Endothelial cell of hepatic sinusoid (primary cell): Measurements from ENCODE around the gene ACP7.

Experiments
- in situ Hi-C: cut with HindIII; loops from 2 replicates; pipeline ENCODE4 v1.10.0; 2017; ENCODE audit warnings: low sequenced_read_pairs

Gene ACP7, protein sequence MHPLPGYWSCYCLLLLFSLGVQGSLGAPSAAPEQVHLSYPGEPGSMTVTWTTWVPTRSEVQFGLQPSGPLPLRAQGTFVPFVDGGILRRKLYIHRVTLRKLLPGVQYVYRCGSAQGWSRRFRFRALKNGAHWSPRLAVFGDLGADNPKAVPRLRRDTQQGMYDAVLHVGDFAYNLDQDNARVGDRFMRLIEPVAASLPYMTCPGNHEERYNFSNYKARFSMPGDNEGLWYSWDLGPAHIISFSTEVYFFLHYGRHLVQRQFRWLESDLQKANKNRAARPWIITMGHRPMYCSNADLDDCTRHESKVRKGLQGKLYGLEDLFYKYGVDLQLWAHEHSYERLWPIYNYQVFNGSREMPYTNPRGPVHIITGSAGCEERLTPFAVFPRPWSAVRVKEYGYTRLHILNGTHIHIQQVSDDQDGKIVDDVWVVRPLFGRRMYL

DNA sequence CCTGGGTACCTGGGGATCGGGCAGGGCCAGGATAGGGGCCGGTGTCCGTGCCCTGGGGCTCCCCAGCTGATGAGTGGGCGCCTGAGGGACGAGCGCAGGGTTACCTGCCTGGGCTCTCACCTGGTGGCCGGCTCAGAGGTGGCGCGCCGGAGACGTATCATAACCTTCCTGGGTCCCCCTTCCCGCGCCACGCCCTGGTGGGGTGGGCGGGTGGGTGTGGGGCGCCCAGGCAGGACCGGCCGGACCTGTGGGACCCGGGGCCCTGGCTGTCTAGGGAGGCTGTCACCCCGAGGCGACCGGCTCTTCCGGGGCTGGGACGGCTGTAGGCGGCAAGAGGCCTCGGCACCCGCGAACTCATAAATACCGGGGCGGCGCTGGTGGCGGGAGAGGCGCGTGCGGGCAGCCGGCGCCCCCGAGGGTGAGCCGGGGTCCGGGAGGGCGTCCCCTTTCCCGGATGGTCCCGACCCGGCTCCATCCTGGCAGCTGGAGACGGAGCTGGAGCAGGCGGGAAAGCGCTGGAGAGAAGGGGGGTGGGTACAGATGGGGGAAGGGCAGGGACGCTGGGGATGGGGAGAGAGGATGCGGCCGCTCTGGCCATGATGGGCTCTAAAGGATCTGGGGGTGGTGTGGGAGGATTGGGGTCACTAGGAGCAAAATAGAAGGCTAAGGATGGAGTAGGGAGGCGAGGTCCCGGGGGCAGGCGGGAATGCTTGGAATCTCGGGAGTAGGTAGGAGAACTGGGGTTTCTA, at the start of gene ACP7:
TSS of gene ACP7 (plus strand) at position 386 of the 749 bp plus-strand sequence. CDS start 902 bp downstream, outside the sequence.
- in situ Hi-C loops: no loop called here

DNA sequence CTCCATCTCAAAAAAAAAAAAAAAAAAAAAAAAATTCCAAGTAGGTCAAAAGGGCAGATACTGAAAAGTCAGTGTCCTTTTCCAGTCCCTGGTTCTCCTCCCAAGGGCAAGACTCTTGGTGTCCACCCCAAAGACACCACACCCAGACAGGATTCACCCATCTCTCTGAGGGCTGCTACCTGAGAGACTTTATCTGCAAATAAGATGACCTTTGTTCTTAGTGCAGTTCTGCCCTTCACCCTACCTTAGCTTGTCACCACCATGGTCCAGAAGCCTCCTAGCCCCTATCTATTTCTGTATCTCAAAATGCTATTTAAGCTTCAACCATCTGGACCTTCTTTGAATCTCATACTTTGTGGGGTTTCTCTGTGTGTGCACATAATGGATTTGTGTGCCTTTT, 47.6 kb upstream of the ACP7 start:
- in situ Hi-C loops: no loop called here

DNA sequence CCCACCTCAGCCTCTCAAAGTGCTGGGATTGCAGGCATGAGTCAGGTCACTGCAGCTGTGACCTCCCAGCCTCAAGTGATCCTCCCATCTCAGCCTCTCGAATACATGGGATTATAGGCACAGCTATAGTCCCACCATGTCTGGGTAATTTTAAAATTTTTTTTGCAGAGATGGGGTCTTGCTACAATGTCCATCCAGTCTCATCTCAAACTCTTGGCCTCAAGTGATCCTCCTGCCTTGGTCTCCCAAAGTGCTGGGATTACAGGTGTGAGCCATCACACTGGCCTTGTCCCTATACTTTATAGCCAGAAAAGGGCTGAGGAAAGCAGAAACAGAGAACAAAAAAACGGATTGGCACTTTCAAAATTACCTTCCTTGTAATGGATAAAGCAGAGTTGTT, 47.0 kb upstream of the ACP7 start:
- in situ Hi-C loops: no loop called here

DNA sequence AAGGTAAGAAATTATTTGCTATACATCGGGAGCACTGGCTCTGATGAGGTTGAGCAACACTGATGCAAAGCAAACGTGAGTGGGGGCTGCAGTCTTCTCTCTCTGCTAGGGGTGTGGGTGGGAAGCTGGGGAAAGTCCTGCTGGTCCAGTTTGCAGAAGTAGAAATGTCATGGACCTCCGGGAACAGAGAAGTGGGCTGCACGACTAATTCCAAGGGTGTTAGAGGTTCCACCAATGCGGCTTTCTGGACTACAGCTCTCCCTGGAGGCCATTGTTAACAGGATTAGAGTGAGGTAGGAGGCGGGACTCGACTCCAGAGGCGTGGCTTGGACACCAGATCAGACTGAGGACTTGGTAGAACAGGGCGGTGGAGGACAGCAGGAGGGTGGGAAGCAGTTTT, 46.1 kb upstream of the ACP7 start:
- in situ Hi-C loops: no loop called here

- in situ Hi-C loops: no loop called here
Measured at GRCh38 chr19:39045506-39045905, 38.7 kb upstream of the ACP7 start.

GRCh38 chr19:39046037-39046821, 37.9 kb upstream of the ACP7 start:
- in situ Hi-C loops: no loop called here

DNA sequence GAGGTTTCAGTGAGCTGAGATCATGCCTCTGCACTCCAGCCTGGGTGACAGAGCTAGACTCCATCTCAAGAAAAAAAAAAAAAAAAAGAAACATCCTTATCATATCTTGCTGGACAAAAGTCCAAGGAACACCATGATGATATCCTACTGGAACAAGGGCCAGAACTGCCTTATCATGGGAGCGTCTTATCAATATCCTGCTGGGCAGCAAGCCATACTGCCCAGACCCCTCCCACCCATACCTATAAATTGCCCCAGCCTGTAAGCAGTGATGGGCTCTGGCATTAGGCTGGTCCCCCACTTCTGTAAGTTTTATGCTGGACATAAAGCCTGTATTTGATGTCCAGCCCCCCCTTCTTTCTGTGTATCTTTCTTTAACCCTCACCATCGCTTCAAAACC, 37.1 kb upstream of the ACP7 start:
- in situ Hi-C loops: no loop called here

- in situ Hi-C loops: no loop called here
Measured at GRCh38 chr19:39052243-39052746, 31.9 kb upstream of the ACP7 start.

DNA sequence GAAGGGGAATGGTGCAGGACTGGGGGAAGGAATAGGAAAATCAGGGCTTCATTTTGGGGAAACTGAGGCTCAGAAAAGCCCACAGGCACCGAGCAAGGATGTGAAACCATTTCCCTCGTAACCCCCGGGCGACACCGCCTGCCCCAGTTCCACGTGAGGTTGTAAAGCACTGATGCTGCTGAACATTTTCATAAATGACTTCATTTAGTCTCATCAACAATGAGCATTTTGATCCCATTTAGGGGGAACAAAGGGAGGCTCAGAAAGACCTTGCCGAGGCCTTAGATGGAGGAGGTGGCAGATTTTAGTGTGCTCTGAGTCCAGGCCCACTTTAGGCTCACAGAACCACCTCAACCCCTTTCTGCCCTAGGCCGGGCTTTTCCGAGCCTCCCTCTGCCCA, 31.3 kb upstream of the ACP7 start:
- in situ Hi-C loops: no loop called here

- in situ Hi-C loops: no loop called here
Measured at GRCh38 chr19:39053276-39054090, 30.7 kb upstream of the ACP7 start.

- in situ Hi-C loops: no loop called here
Measured at GRCh38 chr19:39054091-39054470, 30.1 kb upstream of the ACP7 start.

GRCh38 chr19:39057615-39058014, 26.6 kb upstream of the ACP7 start:
- in situ Hi-C loops: no loop called here

GRCh38 chr19:39059302-39059701, 24.9 kb upstream of the ACP7 start:
- in situ Hi-C loops: no loop called here

GRCh38 chr19:39060171-39060570, 24.0 kb upstream of the ACP7 start:
- in situ Hi-C loops: loop anchor here (10.0 kb wide), 1 partner anchor 55 kb away; no protein-coding TSS in a partner anchor

GRCh38 chr19:39064405-39064804, 19.8 kb upstream of the ACP7 start:
- in situ Hi-C loops: loop anchor here (10.0 kb wide), 1 partner anchor 50 kb away; no protein-coding TSS in a partner anchor

DNA sequence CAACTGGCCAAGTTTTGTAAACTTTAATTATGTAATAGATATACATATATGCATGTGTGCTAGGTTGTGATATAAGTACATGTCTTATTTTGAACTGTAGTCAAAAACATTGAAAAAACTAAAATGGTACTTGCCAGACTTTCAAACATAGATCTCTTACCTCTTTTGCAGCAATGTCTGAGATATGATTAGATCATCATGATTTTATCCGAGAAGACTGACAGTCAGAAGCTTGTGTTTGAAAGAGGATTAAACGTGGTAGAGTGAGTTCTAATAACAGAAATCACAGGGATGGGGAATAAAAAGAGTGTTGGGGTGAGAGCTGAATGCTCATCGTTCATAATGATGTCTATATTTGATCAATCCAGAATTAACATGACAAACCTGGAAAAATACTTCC, 18.2 kb upstream of the ACP7 start:
- in situ Hi-C loops: loop anchor here (10.0 kb wide), 1 partner anchor 49 kb away; no protein-coding TSS in a partner anchor

- in situ Hi-C loops: loop anchor here (10.0 kb wide), 1 partner anchor 48 kb away; no protein-coding TSS in a partner anchor
Measured at GRCh38 chr19:39067104-39067503, 17.1 kb upstream of the ACP7 start.

GRCh38 chr19:39068259-39068658, 15.9 kb upstream of the ACP7 start:
- in situ Hi-C loops: loop anchor here (10.0 kb wide), 1 partner anchor 47 kb away; no protein-coding TSS in a partner anchor

GRCh38 chr19:39070888-39071287, 13.3 kb upstream of the ACP7 start:
- in situ Hi-C loops: no loop called here

DNA sequence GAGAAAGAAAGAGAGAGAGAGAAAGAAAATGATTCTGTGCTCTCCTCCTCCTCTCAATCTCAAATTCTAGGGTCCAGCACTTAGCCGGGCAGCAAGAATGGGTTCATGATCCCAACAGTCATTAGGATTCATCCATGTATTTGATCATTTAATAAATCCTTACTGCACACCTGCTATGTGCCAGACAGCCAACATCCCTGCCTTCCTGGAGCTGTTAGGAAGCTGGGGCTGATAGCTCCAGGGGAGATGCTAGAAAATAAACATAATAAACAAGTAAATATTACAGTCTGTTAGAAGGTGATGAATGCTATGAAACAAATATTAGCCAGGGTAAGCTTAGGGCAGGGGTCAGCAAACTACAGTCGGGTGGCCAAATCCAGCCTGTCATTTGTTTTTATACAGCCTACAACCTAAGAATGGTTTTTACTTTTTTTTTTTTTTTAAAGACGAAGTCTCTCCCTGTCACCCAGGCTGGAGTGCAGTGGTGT, 9.9 kb upstream of the ACP7 start:
- in situ Hi-C loops: no loop called here
